ENCODE results near the gene SLC32A1. TPM values are rescaled to one million over a fixed set of nuclear protein-coding genes. Genes with fewer than 3 reads are reported as not detected.

Gene SLC32A1
- total and polyA plus RNA-seq, 7 experiments from 2014 or later, result 0.19 to 0.24 TPM; not detected in 5

- intact Hi-C loops (cut with micrococcal nuclease), result no loop called here
- H3K4me3 Mint-ChIP-seq, result peak overlapping the region in 8 of 10 donors; percentile 26 to 58 (median 44)
Observed at GRCh38 chr20:38723017-38723847, 1.1 kb upstream of the SLC32A1 start.

GRCh38 chr20:38724626-38725147 lies 401 bp downstream of the SLC32A1 start:
- H3K4me1 ChIP-seq (ENCODE audit: control insufficient read depth in 2 of 2, insufficient read depth in 2 of 2, low read length in 2 of 2), result peaks cover 10 to 33% of the 10 kb centered on the region in 2 donors
- ATAC-seq (no peak), DNase-seq (no peak)
- Mint-ChIP-seq H3K27me3 (peaks cover 79 to 94% (median 87%) of the 10 kb centered on the region in 5 donors), H3K27ac (peak overlapping the region in 1 of 9 donors; percentile 48), H3K9me3 (peaks cover 0 to 12% (median 2%) of the 10 kb centered on the region in 11 donors), H3K36me3 (peaks cover 0 to 10% (median 0%) of the 10 kb centered on the region in 5 donors), H3K4me3 (peak overlapping the region in 6 of 10 donors; percentile 23 to 52 (median 38)), H3K4me1 (peaks cover 43 to 56% (median 48%) of the 10 kb centered on the region in 7 donors)
- no peaks in the 10 kb centered on the region for H3K9me3 ChIP-seq (ENCODE audit: control insufficient read depth in 2 of 3, low read length in 3 of 3)
- H3K27me3 ChIP-seq (ENCODE audit: control insufficient read depth in 2 of 2, insufficient read depth in 2 of 2, low read length in 2 of 2), result peaks cover 29 to 31% of the 10 kb centered on the region in 2 donors
- ChIA-PET POLR2A (no interaction called here), CTCF (no interaction called here)
- intact Hi-C loops (cut with micrococcal nuclease), result loop anchor here in 1 of 2 donors (5.0 kb wide), 1 partner anchor 1968 kb away; no protein-coding TSS in a partner anchor
- H3K36me3 ChIP-seq (ENCODE audit: control insufficient read depth in 2 of 3, insufficient read depth in 3 of 3, low read length in 3 of 3), result no peaks in the 10 kb centered on the region
- H3K27ac ChIP-seq (ENCODE audit: low read depth, low read length), result no peak overlapping the region
- H3K4me3 ChIP-seq (ENCODE audit: low read length), result no peak overlapping the region

More at GRCh38 chr20:38723017-38723847, 1.1 kb upstream of the SLC32A1 start:
- H3K27ac Mint-ChIP-seq, result peak overlapping the region in 1 of 9 donors; percentile 62
- ChIA-PET POLR2A (no interaction called here), CTCF (interaction anchor here (0.6 to 1.1 kb wide), 2 partner anchors 27 to 90 kb away, joined by 3 read pairs; no protein-coding TSS in a partner anchor)
- Histone ChIP-seq H3K4me1 (ENCODE audit: control insufficient read depth in 2 of 2, insufficient read depth in 2 of 2, low read length in 2 of 2) (peaks cover 10 to 25% of the 10 kb centered on the region in 2 donors), H3K4me3 (ENCODE audit: low read length) (no peak overlapping the region), H3K9me3 (ENCODE audit: control insufficient read depth in 2 of 3, low read length in 3 of 3) (no peaks in the 10 kb centered on the region), H3K27ac (ENCODE audit: low read depth, low read length) (no peak overlapping the region), H3K36me3 (ENCODE audit: control insufficient read depth in 2 of 3, insufficient read depth in 3 of 3, low read length in 3 of 3) (no peaks in the 10 kb centered on the region), H3K27me3 (ENCODE audit: control insufficient read depth in 2 of 2, insufficient read depth in 2 of 2, low read length in 2 of 2) (peaks cover 17 to 31% of the 10 kb centered on the region in 2 donors)
- H3K36me3 Mint-ChIP-seq, result peaks cover 0 to 7% (median 0%) of the 10 kb centered on the region in 5 donors
- ATAC-seq (peak; percentile 29), DNase-seq (peak in 1 of 9 donors; percentile 24)
- peaks cover 73 to 93% (median 84%) of the 10 kb centered on the region in 5 donors for H3K27me3 Mint-ChIP-seq
- peaks cover 34 to 47% (median 40%) of the 10 kb centered on the region in 7 donors for H3K4me1 Mint-ChIP-seq
- peaks cover 0 to 9% (median 0%) of the 10 kb centered on the region in 11 donors for H3K9me3 Mint-ChIP-seq

GRCh38 chr20:38725148-38725901 lies 1.0 kb downstream of the SLC32A1 start:
- CTCF ChIA-PET, result interaction anchor here (1.9 kb wide), 1 partner anchor 168 kb away, joined by 8 read pairs; no protein-coding TSS in a partner anchor
- ATAC-seq (peak; percentile 26), DNase-seq (peak in 5 of 9 donors; percentile 7 to 39 (median 21))
- Mint-ChIP-seq H3K9me3 (peaks cover 0 to 14% (median 2%) of the 10 kb centered on the region in 11 donors), H3K4me3 (peak overlapping the region; percentile 29 to 74 (median 51)), H3K36me3 (peaks cover 0 to 16% (median 0%) of the 10 kb centered on the region in 5 donors), H3K27ac (peak overlapping the region in 4 of 9 donors; percentile 18 to 80 (median 56)), H3K4me1 (peaks cover 48 to 61% (median 54%) of the 10 kb centered on the region in 7 donors), H3K27me3 (peaks cover 81 to 96% (median 88%) of the 10 kb centered on the region in 5 donors)
- peaks cover 15 to 39% of the 10 kb centered on the region in 2 donors for H3K4me1 ChIP-seq (ENCODE audit: control insufficient read depth in 2 of 2, insufficient read depth in 2 of 2, low read length in 2 of 2)
- POLR2A ChIA-PET, result no interaction called here
- H3K36me3 ChIP-seq (ENCODE audit: control insufficient read depth in 2 of 3, insufficient read depth in 3 of 3, low read length in 3 of 3), result no peaks in the 10 kb centered on the region
- no peak overlapping the region for H3K4me3 ChIP-seq (ENCODE audit: low read length)
- intact Hi-C loops (cut with micrococcal nuclease), result loop anchor here in 1 of 2 donors (5.0 kb wide), 1 partner anchor 1967 kb away; no protein-coding TSS in a partner anchor
- no peaks in the 10 kb centered on the region for H3K9me3 ChIP-seq (ENCODE audit: control insufficient read depth in 2 of 3, low read length in 3 of 3)
- peaks cover 35 to 38% of the 10 kb centered on the region in 2 donors for H3K27me3 ChIP-seq (ENCODE audit: control insufficient read depth in 2 of 2, insufficient read depth in 2 of 2, low read length in 2 of 2)
- no peak overlapping the region for H3K27ac ChIP-seq (ENCODE audit: low read depth, low read length)

- H3K27me3 ChIP-seq (ENCODE audit: control insufficient read depth in 2 of 2, insufficient read depth in 2 of 2, low read length in 2 of 2), result peaks cover 43 to 46% of the 10 kb centered on the region in 2 donors
- Mint-ChIP-seq H3K36me3 (peaks cover 0 to 16% (median 0%) of the 10 kb centered on the region in 5 donors), H3K27ac (peak overlapping the region in 6 of 9 donors; percentile 37 to 81 (median 66)), H3K9me3 (peaks cover 0 to 17% (median 2%) of the 10 kb centered on the region in 11 donors), H3K4me1 (peaks cover 54 to 67% (median 62%) of the 10 kb centered on the region in 7 donors), H3K4me3 (peak overlapping the region; percentile 4 to 75 (median 60)), H3K27me3 (peaks cover 81 to 96% (median 87%) of the 10 kb centered on the region in 5 donors)
- no peak overlapping the region for H3K27ac ChIP-seq (ENCODE audit: low read depth, low read length)
- intact Hi-C loops (cut with micrococcal nuclease), result loop anchor here (1.0 to 5.0 kb wide), 2 partner anchors 25 to 1966 kb away; no protein-coding TSS in a partner anchor
- CTCF ChIA-PET, result interaction anchor here (1.0 to 1.9 kb wide), 2 partner anchors 13 to 167 kb away, joined by 5 to 8 read pairs; no protein-coding TSS in a partner anchor
- peak in 4 of 9 donors; percentile 16 to 42 (median 32) for DNase-seq
- POLR2A ChIA-PET, result no interaction called here
- H3K36me3 ChIP-seq (ENCODE audit: control insufficient read depth in 2 of 3, insufficient read depth in 3 of 3, low read length in 3 of 3), result no peaks in the 10 kb centered on the region
- H3K4me3 ChIP-seq (ENCODE audit: low read length), result no peak overlapping the region
- H3K4me1 ChIP-seq (ENCODE audit: control insufficient read depth in 2 of 2, insufficient read depth in 2 of 2, low read length in 2 of 2), result peaks cover 24 to 47% of the 10 kb centered on the region in 2 donors
- ATAC-seq, result peak; percentile 18
- no peaks in the 10 kb centered on the region for H3K9me3 ChIP-seq (ENCODE audit: control insufficient read depth in 2 of 3, low read length in 3 of 3)
Observed at GRCh38 chr20:38725931-38726803, 1.9 kb downstream of the SLC32A1 start.

GRCh38 chr20:38726804-38727606 lies 2.7 kb downstream of the SLC32A1 start:
- H3K4me1 Mint-ChIP-seq, result peaks cover 57 to 72% (median 67%) of the 10 kb centered on the region in 7 donors
- H3K27ac Mint-ChIP-seq, result peak overlapping the region in 6 of 9 donors; percentile 18 to 81 (median 46)
- H3K27me3 ChIP-seq (ENCODE audit: control insufficient read depth in 2 of 2, insufficient read depth in 2 of 2, low read length in 2 of 2), result peaks cover 49 to 51% of the 10 kb centered on the region in 2 donors
- peak; percentile 19 for ATAC-seq
- ChIA-PET CTCF (interaction anchor here (1.0 to 1.9 kb wide), 2 partner anchors 12 to 166 kb away, joined by 5 to 8 read pairs; no protein-coding TSS in a partner anchor), POLR2A (no interaction called here)
- H3K9me3 ChIP-seq (ENCODE audit: control insufficient read depth in 2 of 3, low read length in 3 of 3), result no peaks in the 10 kb centered on the region
- no peaks in the 10 kb centered on the region for H3K36me3 ChIP-seq (ENCODE audit: control insufficient read depth in 2 of 3, insufficient read depth in 3 of 3, low read length in 3 of 3)
- peak overlapping the region; percentile 22 to 75 (median 64) for H3K4me3 Mint-ChIP-seq
- H3K27ac ChIP-seq (ENCODE audit: low read depth, low read length), result no peak overlapping the region
- peaks cover 0 to 17% (median 2%) of the 10 kb centered on the region in 11 donors for H3K9me3 Mint-ChIP-seq
- DNase-seq, result peak in 8 of 9 donors; percentile 25 to 49 (median 36)
- peaks cover 81 to 95% (median 83%) of the 10 kb centered on the region in 5 donors for H3K27me3 Mint-ChIP-seq
- peaks cover 31 to 49% of the 10 kb centered on the region in 2 donors for H3K4me1 ChIP-seq (ENCODE audit: control insufficient read depth in 2 of 2, insufficient read depth in 2 of 2, low read length in 2 of 2)
- intact Hi-C loops (cut with micrococcal nuclease), result loop anchor here (1.0 to 5.0 kb wide), 2 partner anchors 24 to 1965 kb away; no protein-coding TSS in a partner anchor
- H3K36me3 Mint-ChIP-seq, result peaks cover 0 to 16% (median 0%) of the 10 kb centered on the region in 5 donors
- no peak overlapping the region for H3K4me3 ChIP-seq (ENCODE audit: low read length)

Data from naive thymus-derived CD4-positive, alpha-beta T cell (primary cell).